ENCODE results near the gene CEP83. TPM values are rescaled to one million over a fixed set of nuclear protein-coding genes. Genes with fewer than 3 reads are reported as not detected.
"Not testable (repeated sequence)": the region's sequence is repeated elsewhere in the genome, so short reads cannot be mapped to it uniquely, and the experiment has no call there.

Gene CEP83
- total RNA-seq, 1 donor from 2014 or later = 24.0 TPM

DNA sequence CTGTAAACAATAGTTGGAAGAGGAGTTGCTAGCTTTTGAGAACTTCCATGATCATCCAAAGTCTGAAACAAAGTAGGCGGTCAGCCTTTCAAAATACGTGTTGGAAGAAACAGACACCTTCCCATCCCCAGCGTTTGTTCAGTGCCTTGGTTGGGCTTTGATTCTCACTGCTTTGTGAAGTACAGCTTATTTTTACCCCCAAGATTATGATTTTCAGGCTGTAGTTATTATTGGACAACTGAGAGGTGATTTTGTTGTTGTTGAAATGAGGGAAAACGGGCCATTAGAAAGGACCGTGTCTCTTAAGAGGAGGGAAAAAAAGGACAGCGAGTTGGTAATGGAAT is 921 bp upstream of the CEP83 start:
- H3K4me3 ChIP-seq (ENCODE audit: low read depth, low read length) = peak overlapping the region; percentile 91
- DNase-seq (ENCODE audit: low read depth) = peak; percentile 6
- TF ChIP-seq, protein P1, sequence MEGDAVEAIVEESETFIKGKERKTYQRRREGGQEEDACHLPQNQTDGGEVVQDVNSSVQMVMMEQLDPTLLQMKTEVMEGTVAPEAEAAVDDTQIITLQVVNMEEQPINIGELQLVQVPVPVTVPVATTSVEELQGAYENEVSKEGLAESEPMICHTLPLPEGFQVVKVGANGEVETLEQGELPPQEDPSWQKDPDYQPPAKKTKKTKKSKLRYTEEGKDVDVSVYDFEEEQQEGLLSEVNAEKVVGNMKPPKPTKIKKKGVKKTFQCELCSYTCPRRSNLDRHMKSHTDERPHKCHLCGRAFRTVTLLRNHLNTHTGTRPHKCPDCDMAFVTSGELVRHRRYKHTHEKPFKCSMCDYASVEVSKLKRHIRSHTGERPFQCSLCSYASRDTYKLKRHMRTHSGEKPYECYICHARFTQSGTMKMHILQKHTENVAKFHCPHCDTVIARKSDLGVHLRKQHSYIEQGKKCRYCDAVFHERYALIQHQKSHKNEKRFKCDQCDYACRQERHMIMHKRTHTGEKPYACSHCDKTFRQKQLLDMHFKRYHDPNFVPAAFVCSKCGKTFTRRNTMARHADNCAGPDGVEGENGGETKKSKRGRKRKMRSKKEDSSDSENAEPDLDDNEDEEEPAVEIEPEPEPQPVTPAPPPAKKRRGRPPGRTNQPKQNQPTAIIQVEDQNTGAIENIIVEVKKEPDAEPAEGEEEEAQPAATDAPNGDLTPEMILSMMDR (conservative IDR thresholded peaks at IDR 0.05; ENCODE audit: low read depth, low read length) = no peak

DNA sequence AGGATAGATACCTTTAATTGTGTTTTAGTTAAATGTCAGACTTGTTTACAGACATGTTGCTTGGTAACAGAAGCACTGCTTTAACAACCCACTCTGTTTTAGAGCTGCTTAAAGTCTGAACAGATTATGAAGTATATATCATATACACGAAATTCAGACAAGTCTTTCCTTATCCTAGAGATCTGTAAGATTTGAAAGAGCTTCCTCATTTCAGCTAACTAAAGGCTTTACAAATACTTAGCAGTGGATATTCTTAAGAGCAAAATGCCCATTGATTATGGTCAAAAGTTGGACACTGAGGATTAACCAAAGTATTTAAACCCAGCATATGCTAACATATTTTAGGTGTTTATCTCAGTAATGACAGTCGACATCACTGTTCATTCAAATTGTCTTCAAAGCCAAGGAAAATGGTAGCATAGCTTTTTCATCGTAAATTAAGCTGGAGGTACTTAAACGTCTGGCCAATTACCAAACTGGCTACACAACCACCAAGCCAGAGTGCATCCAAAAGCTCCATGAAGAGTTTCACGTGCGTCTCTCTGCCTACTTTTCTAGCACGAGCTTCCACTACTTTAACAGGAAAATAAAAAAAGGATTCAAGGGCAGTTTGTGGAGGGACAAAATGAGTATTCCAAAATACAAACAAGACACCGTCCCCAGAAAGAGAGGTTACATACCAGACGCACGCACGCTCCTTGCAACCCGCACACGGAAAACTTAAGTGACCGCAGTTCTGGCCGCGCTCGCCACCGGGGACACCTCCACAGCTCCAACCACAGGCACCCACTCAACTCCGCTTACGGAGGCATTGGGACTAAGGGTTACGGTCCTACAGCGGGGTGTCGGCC is 565 bp downstream of the CEP83 start:
- TF ChIP-seq, protein P1 (conservative IDR thresholded peaks at IDR 0.05; ENCODE audit: low read depth, low read length) = no peak
- DNase-seq (ENCODE audit: low read depth) = peak; percentile 25
- peak overlapping the region; percentile 91 for H3K4me3 ChIP-seq (ENCODE audit: low read depth, low read length)

DNA sequence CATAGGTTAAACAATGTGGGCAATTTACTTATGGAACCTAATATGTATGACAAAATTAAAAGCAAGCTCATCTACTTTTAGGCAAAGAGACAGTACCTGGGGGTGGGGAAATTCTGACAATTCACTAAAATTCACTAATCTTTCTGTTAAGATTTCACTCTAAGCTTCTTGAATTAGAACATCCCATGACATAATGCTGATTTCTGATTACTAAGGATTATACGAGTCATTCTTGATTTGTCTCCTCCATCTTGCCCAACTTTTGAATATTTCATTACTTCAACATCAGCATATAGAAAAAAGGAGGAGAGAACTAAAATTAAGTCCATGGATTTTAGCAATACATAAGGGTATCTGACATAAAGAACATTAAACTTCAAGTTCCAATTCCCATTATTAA is 2.4 kb downstream of the CEP83 start:
- TF ChIP-seq, protein P1 (conservative IDR thresholded peaks at IDR 0.05; ENCODE audit: low read depth, low read length) = no peak
- H3K4me3 ChIP-seq (ENCODE audit: low read depth, low read length) = no peak overlapping the region
- DNase-seq (ENCODE audit: low read depth) = no peak

DNA sequence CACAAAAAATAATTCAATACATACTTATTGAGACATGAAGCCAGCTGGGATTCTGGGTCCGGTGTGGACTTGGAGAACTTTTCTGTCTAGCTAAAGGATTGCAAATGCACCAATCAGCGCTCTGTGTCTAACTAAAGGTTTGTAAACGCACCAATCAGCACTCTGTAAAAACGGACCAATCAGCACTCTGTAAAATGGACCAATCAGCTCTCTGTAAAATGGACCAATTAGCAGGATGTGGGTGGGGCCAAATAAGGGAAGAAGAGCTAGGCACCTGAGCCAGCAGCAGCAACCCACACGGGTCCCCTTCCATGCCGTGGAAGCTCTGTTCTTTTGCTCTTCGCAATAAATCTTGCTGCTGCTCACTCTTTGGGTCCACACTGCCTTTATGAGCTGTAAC is 5.3 kb downstream of the CEP83 start:
- DNase-seq (ENCODE audit: low read depth) = not testable (repeated sequence)

DNA sequence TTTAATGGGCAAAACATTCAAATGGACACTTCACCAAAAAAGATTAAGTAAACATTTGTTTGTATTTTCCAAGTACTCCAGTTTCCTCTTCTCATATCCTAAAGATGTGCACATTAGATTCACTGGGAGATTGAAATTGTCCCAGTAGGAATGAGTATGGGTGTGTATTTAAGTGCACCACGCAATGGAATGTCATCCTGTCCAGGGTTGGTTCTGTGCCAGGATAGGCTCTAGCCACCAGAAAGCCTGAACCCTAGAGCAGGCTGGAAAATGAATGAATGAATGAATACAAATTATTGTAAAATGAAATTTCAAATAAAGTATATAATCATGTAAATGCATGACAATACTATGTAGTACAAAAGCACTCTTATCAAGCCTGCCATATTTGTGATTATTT is 14.0 kb downstream of the CEP83 start:
- TF ChIP-seq, protein P1 (conservative IDR thresholded peaks at IDR 0.05; ENCODE audit: low read depth, low read length) = no peak
- H3K4me3 ChIP-seq (ENCODE audit: low read depth, low read length) = no peak overlapping the region
- DNase-seq (ENCODE audit: low read depth) = no peak

More for the DNA sequence above, 5.3 kb downstream of the CEP83 start:
- not testable (repeated sequence) for H3K4me3 ChIP-seq (ENCODE audit: low read depth, low read length)

DNA sequence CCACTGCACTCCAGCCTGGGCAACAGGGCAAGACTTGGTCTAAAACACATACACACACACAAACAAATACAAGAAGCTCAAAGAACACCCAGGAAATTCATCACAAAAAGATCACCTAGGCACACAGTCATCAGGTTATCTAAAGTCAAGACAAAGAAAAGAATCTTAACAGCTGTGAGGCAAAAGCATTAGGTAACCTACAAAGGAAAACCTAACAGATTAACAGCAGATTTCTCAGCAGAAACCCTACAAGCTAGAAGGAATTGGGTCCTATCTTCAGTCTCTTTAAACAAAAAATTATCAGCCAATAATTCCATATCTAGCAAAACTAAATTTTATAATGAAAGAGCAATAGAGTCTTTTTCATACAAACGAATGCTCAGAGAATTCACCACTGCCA is 22.4 kb downstream of the CEP83 start:
- DNase-seq (ENCODE audit: low read depth) = no peak
- H3K4me3 ChIP-seq (ENCODE audit: low read depth, low read length) = no peak overlapping the region
- TF ChIP-seq, protein P1 (conservative IDR thresholded peaks at IDR 0.05; ENCODE audit: low read depth, low read length) = no peak

DNA sequence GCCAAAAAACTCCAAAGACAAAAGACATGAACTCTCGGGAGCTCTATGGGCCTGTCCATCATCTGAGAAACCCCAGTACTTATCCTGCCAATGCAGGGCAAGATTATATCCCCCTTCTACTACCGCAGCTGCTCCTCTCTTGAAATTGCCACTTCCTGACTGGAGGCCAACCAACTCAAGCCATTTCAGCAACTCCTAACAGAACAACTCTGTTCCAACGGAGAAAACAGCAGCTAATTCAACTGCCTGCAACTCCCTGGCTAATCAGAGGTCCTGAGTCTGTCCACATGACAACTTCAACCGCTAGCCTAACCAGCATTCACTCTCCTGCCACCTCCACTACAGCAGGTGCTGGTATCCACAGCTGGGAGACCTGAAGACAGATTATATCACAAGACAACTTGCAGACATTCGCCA is 24.1 kb downstream of the CEP83 start:
- TF ChIP-seq, protein P1 (conservative IDR thresholded peaks at IDR 0.05; ENCODE audit: low read depth, low read length) = no peak
- no peak overlapping the region for H3K4me3 ChIP-seq (ENCODE audit: low read depth, low read length)
- DNase-seq (ENCODE audit: low read depth) = no peak

Data from epithelial cell of proximal tubule (primary cell).